Neuronal stem cell (in vitro differentiated cells): ENCODE data around the gene MTR.

ENCODE experiments used
- DNase-seq: peaks from one replicate; pipeline ENCODE4 v3.0.0-alpha.2; 2013; ENCODE audit warnings: low spot score
- H2AFZ ChIP-seq: one replicate; pipeline ENCODE4 v1.6.1; 2013; ENCODE audit warnings: mild to moderate bottlenecking, low read length, inconsistent platforms
- H2AK5ac ChIP-seq: 2 replicates; pipeline ENCODE4 v1.6.1; 2013; ENCODE audit warnings: low read depth, mild to moderate bottlenecking, inconsistent platforms, low read length, moderate library complexity, mixed read lengths
- H2BK120ac ChIP-seq: 2 replicates; pipeline ENCODE4 v1.6.1; 2013; ENCODE audit warnings: low read depth, mild to moderate bottlenecking, inconsistent platforms, low read length, moderate library complexity, mixed read lengths
- H2BK12ac ChIP-seq: one replicate; pipeline ENCODE4 v1.6.1; 2013; ENCODE audit warnings: low read length, inconsistent platforms
- H2BK15ac ChIP-seq: 2 replicates; pipeline ENCODE4 v1.6.1; 2013; ENCODE audit warnings: mild to moderate bottlenecking, low read length, inconsistent platforms, mixed read lengths
- H2BK5ac ChIP-seq: one replicate; pipeline ENCODE4 v1.6.1; 2013; ENCODE audit warnings: inconsistent platforms, mild to moderate bottlenecking, low read length, moderate library complexity
- H3K14ac ChIP-seq: one replicate; pipeline ENCODE4 v1.6.1; 2013; ENCODE audit warnings: low read length, inconsistent platforms
- H3K18ac ChIP-seq: 2 replicates; pipeline ENCODE4 v1.6.1; 2013; ENCODE audit warnings: low read length, inconsistent platforms
- H3K23ac ChIP-seq: 2 replicates; pipeline ENCODE4 v1.6.1; 2013; ENCODE audit warnings: low read depth, mild to moderate bottlenecking, mixed read lengths, low read length, inconsistent platforms; ENCODE audit not compliant: poor library complexity
- H3K27ac ChIP-seq: replicated peaks from 3 replicates; pipeline ENCODE4 v1.5.1; 2013; ENCODE audit warnings: low read length, inconsistent platforms
- H3K27me3 ChIP-seq, 3 experiments: 2 replicates each; pipeline ENCODE4 v1.6.1; 2013; ENCODE audit warnings: low read length in 3 of 3, mild to moderate bottlenecking in 2 of 3, inconsistent platforms in 1 of 3, low read depth in 1 of 3, mixed read lengths in 1 of 3, moderate library complexity in 1 of 3; ENCODE audit not compliant: control insufficient read depth in 3 of 3, insufficient read depth in 3 of 3
- H3K36me3 ChIP-seq, 2 donors: replicated peaks in 1 of 2; 2 replicates each; pipeline ENCODE4 v1.6.1; 2013; ENCODE audit warnings: low read length in 2 of 2; ENCODE audit not compliant: control insufficient read depth in 2 of 2, insufficient read depth in 2 of 2
- H3K4ac ChIP-seq: 2 replicates; pipeline ENCODE4 v1.6.1; 2013; ENCODE audit warnings: inconsistent platforms, mild to moderate bottlenecking, low read length, moderate library complexity
- H3K4me1 ChIP-seq, 2 donors: 1 replicate in 1 of 2; 2 replicates in 1 of 2; pipeline ENCODE4 v1.6.1; 2013; ENCODE audit warnings: low read length in 2 of 2, low read depth in 1 of 2; ENCODE audit not compliant: control insufficient read depth in 2 of 2, insufficient read depth in 1 of 2
- H3K4me2 ChIP-seq: one replicate; pipeline ENCODE4 v1.6.1; 2013; ENCODE audit warnings: mild to moderate bottlenecking, low read length, inconsistent platforms; ENCODE audit not compliant: insufficient read depth, poor library complexity, severe bottlenecking
- H3K4me3 ChIP-seq, 2 donors: 2 replicates each; pipeline ENCODE4 v1.5.1; 2013; ENCODE audit warnings: low read length in 2 of 2, mild to moderate bottlenecking in 2 of 2, inconsistent platforms in 1 of 2, moderate library complexity in 1 of 2
- H3K79me1 ChIP-seq: one replicate; pipeline ENCODE4 v1.6.1; 2013; ENCODE audit warnings: low read depth, mild to moderate bottlenecking, inconsistent platforms, low read length, moderate library complexity
- H3K9ac ChIP-seq: one replicate; pipeline ENCODE4 v1.6.1; 2013; ENCODE audit warnings: mild to moderate bottlenecking, low read depth, low read length, inconsistent platforms; ENCODE audit not compliant: poor library complexity
- H3K9me3 ChIP-seq, 2 donors: replicated peaks in 1 of 2; 2 replicates each; pipeline versions ENCODE3 to v1.6.1; 2013; ENCODE audit warnings: low read length in 2 of 2, mild to moderate bottlenecking in 2 of 2, inconsistent platforms in 1 of 2, low read depth in 1 of 2, mixed read lengths in 1 of 2, moderate library complexity in 1 of 2; ENCODE audit not compliant: control insufficient read depth in 2 of 2, insufficient read depth in 1 of 2
- H4K8ac ChIP-seq: one replicate; pipeline ENCODE4 v1.6.1; 2013; ENCODE audit warnings: low read depth, mild to moderate bottlenecking, inconsistent platforms, low read length, moderate library complexity
- H4K91ac ChIP-seq: one replicate; pipeline ENCODE4 v1.6.1; 2013; ENCODE audit warnings: low read length, low read depth, mild to moderate bottlenecking, inconsistent platforms; ENCODE audit not compliant: poor library complexity
- WGBS, 2 donors: extraction: QIAGEN DNeasy Blood & Tissue Kit; methylation state at CpG; one replicate each; pipeline ENCODE4 v1.1.7; 2013; ENCODE audit warnings: missing lambda C conversion rate in 2 of 2, mixed read lengths in 1 of 2; ENCODE audit not compliant: insufficient read length in 2 of 2, insufficient replicate concordance in 1 of 2; ENCODE audit errors: extremely low coverage in 2 of 2; 5-methylcytosine and 5-hydroxymethylcytosine counted together

Gene MTR

GRCh38 chr1:236750928-236751327 is 44.2 kb upstream of the MTR start:
- DNase-seq = no peak
- Histone ChIP-seq H3K36me3 (no peaks in the 10 kb centered on the region), H3K18ac (no peak overlapping the region), H3K27me3 (no peaks in the 10 kb centered on the region), H3K23ac (no peak overlapping the region), H3K27ac (no peak overlapping the region), H3K9me3 (no peaks in the 10 kb centered on the region), H3K4me3 (no peak overlapping the region), H3K79me1 (no peaks in the 10 kb centered on the region), H3K4me2 (no peak overlapping the region), H2BK15ac (no peak overlapping the region), H3K4ac (no peak overlapping the region), H2AFZ (no peak overlapping the region), H2BK12ac (no peak overlapping the region), H4K91ac (no peak overlapping the region), H2BK5ac (no peak overlapping the region), H4K8ac (no peak overlapping the region), H2BK120ac (no peak overlapping the region), H2AK5ac (no peak overlapping the region), H3K14ac (no peak overlapping the region), H3K9ac (no peak overlapping the region), H3K4me1 (no peaks in the 10 kb centered on the region)
- no CpG with 5 or more reads among the region's 3 CpGs for WGBS, 2 donors

DNA sequence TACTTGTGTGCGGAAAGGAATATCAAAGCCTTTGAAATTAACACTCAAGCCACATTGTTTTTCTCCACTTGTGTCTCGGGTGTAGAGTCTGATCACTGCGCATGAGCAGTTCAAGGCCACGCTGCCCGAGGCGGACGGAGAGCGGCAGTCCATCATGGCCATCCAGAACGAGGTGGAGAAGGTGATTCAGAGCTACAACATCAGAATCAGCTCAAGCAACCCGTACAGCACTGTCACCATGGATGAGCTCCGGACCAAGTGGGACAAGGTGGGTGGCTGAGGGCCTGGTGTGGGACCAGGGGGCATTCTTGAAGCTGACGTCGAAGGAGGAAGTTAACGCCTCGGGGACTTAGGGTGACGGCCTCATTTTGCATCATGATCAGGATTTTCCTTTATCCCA is 43.7 kb upstream of the MTR start:
- Histone ChIP-seq H3K14ac (peak overlapping the region; percentile 17), H2AK5ac (no peak overlapping the region), H3K27me3 (no peaks in the 10 kb centered on the region), H3K79me1 (no peaks in the 10 kb centered on the region), H3K4me2 (no peak overlapping the region), H2BK5ac (no peak overlapping the region), H2BK120ac (no peak overlapping the region), H4K91ac (no peak overlapping the region), H3K9ac (no peak overlapping the region), H2BK12ac (no peak overlapping the region), H3K18ac (no peak overlapping the region), H3K36me3 (no peaks in the 10 kb centered on the region), H3K4ac (no peak overlapping the region), H3K23ac (no peak overlapping the region), H3K4me1 (no peaks in the 10 kb centered on the region), H3K4me3 (no peak overlapping the region), H2AFZ (no peak overlapping the region), H3K9me3 (no peaks in the 10 kb centered on the region), H4K8ac (no peak overlapping the region), H3K27ac (no peak overlapping the region), H2BK15ac (no peak overlapping the region)
- DNase-seq = no peak
- WGBS, 2 donors = no CpG with 5 or more reads among the region's 16 CpGs

DNA sequence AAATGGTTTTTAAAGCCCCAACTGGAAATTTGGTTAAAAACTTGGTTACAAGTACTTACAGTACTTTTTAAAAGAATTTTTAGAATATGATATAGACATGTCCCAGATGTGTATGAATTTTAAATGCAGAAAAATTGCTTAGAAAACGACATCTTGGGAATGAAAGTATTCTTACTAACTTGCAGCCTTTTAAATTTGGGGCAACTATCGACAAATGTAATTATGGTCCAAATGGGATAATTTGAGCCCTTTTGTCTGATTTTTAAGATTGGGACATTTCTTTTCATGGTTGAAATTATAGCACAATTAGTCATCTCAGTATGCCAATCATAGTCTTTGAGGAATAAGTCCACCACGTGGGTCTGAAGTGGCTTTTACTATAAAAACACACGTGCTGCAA is 43.2 kb upstream of the MTR start:
- H3K4me3 ChIP-seq = no peak overlapping the region
- H4K91ac ChIP-seq = no peak overlapping the region
- no peaks in the 10 kb centered on the region for H3K4me1 ChIP-seq
- WGBS, 2 donors = no CpG with 5 or more reads among the region's 4 CpGs
- H3K9me3 ChIP-seq = no peaks in the 10 kb centered on the region
- no peaks in the 10 kb centered on the region for H3K27me3 ChIP-seq
- H2BK12ac ChIP-seq = no peak overlapping the region
- H4K8ac ChIP-seq = no peak overlapping the region
- no peaks in the 10 kb centered on the region for H3K36me3 ChIP-seq
- H2AK5ac ChIP-seq = no peak overlapping the region
- DNase-seq = no peak
- H3K4me2 ChIP-seq = no peak overlapping the region
- no peak overlapping the region for H3K14ac ChIP-seq
- H3K27ac ChIP-seq = no peak overlapping the region
- H2BK120ac ChIP-seq = no peak overlapping the region
- no peak overlapping the region for H3K18ac ChIP-seq
- H2BK15ac ChIP-seq = no peak overlapping the region
- H3K79me1 ChIP-seq = no peaks in the 10 kb centered on the region
- no peak overlapping the region for H3K23ac ChIP-seq
- H2BK5ac ChIP-seq = no peak overlapping the region
- no peak overlapping the region for H2AFZ ChIP-seq
- H3K4ac ChIP-seq = no peak overlapping the region
- H3K9ac ChIP-seq = no peak overlapping the region

DNA sequence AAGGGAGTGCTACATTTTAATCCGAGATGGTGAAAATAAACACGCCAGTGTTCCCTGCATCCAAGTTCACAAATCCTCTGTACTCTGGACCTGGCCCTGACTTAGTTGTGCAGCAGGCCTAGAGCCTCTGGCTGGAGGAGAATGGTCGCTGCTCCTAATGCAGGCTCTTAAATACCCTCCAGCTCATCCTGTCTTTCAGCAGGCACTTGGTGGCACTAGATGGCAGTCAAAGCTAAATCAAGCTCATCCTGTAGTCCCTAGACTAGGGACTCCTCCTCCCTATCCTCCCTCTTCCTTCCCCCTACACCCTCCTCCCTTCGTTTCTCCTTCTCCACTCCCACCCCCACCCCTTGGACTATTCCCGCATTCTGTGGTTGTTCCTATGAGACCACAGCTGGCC is 41.6 kb upstream of the MTR start:
- H3K9ac ChIP-seq = no peak overlapping the region
- H2AK5ac ChIP-seq = no peak overlapping the region
- no peak overlapping the region for H3K23ac ChIP-seq

More for the DNA sequence above, 41.6 kb upstream of the MTR start:
- Histone ChIP-seq H3K9me3 (no peaks in the 10 kb centered on the region), H3K36me3 (no peaks in the 10 kb centered on the region), H3K79me1 (no peaks in the 10 kb centered on the region), H4K91ac (no peak overlapping the region), H2BK15ac (no peak overlapping the region), H3K4me2 (no peak overlapping the region), H3K4me3 (no peak overlapping the region), H2AFZ (peak overlapping the region; percentile 61), H2BK5ac (no peak overlapping the region), H3K14ac (no peak overlapping the region), H3K27me3 (no peaks in the 10 kb centered on the region), H2BK12ac (no peak overlapping the region), H3K18ac (no peak overlapping the region), H3K27ac (no peak overlapping the region), H4K8ac (no peak overlapping the region), H3K4ac (no peak overlapping the region), H3K4me1 (no peaks in the 10 kb centered on the region), H2BK120ac (no peak overlapping the region)
- DNase-seq = peak; percentile 18
- no CpG with 5 or more reads among the region's 5 CpGs for WGBS, 2 donors
